ENCODE results near the gene TBX2. TPM values are rescaled to one million over a fixed set of nuclear protein-coding genes. Genes with fewer than 3 reads are reported as not detected.

Gene TBX2
- total and polyA plus RNA-seq, 2 of the 13 experiments (the other 11 are each of a cell fraction or from before 2014, with no cell fraction given) = 2.8 to 15.3 TPM

- WGBS (ENCODE audit: low lambda C conversion rate) = 67% methylated on average over 6 of the region's 6 CpGs
- in situ Hi-C loops (cut with HindIII; ENCODE audit: extremely low pct_ligation_motif_present, low pct_unique_long_range_greater_than_20kb) = no loop called here
- POLR2A ChIA-PET = no interaction called here
Observed at GRCh38 chr17:61444831-61445230, 45.2 kb downstream of the TBX2 start.

More at GRCh38 chr17:61444831-61445230, 45.2 kb downstream of the TBX2 start:
- Histone ChIP-seq H3K79me2 (ENCODE audit: insufficient read depth, low read length) (no peaks in the 10 kb centered on the region), H3K9me3 (ENCODE audit: low read length) (no peaks in the 10 kb centered on the region), H4K20me1 (ENCODE audit: insufficient read depth, low read length) (no peaks in the 10 kb centered on the region), H3K27me3 (ENCODE audit: control insufficient read depth in 1 of 2, insufficient read depth in 2 of 2, low read length in 2 of 2) (no peaks in the 10 kb centered on the region), H3K36me3 (replicated peaks in 1 of 2; ENCODE audit: control insufficient read depth in 1 of 2, insufficient read depth in 2 of 2, low read length in 2 of 2) (no peaks in the 10 kb centered on the region), H3K27ac (ENCODE audit: extremely low read length, insufficient read depth, low read length) (no peak overlapping the region), H3K9ac (ENCODE audit: insufficient read depth, low read depth, low read length) (no peak overlapping the region), H2AFZ (ENCODE audit: low read length) (no peak overlapping the region), H3K4me1 (ENCODE audit: insufficient read depth, low read length) (peaks cover 15% of the 10 kb centered on the region), H3K4me2 (ENCODE audit: low read depth, low read length) (no peak overlapping the region), H3K4me3 (replicated peaks in 1 of 3; ENCODE audit: insufficient read depth in 1 of 3, low read depth in 2 of 3, low read length in 3 of 3) (no peak overlapping the region)
- DNase-seq (ENCODE audit: low spot score) (no peak), ATAC-seq (no peak; the same call in 2 of the 3 replicates), FAIRE-seq (no peak)
- CTCF ChIA-PET (ENCODE audit: low intra/inter-chr PET ratio, low total read pairs) = no interaction called here
- TF ChIP-seq ZSCAN29 (CRISPR knock-in tag; conservative IDR thresholded peaks at IDR 0.05) (no peak), PRDM10 (CRISPR knock-in tag; IDR thresholded peaks at IDR 0.05; ENCODE audit: low read depth) (no peak), ZNF550 (CRISPR knock-in tag; IDR thresholded peaks at IDR 0.05; ENCODE audit: borderline replicate concordance) (no peak), CREB1 (IDR thresholded peaks at IDR 0.05) (no peak), CREB1 (CRISPR knock-in tag; IDR thresholded peaks at IDR 0.05) (no peak), ZFP1 (CRISPR knock-in tag; IDR thresholded peaks at IDR 0.05) (no peak), MXI1 (IDR thresholded peaks at IDR 0.05; ENCODE audit: borderline replicate concordance, low read depth, low read length) (no peak), ZFP37 (CRISPR knock-in tag; IDR thresholded peaks at IDR 0.05; ENCODE audit: borderline replicate concordance) (no peak), DRAP1 (CRISPR knock-in tag; IDR thresholded peaks at IDR 0.05) (no peak), NR2C2 (CRISPR knock-in tag; IDR thresholded peaks at IDR 0.05; ENCODE audit: borderline replicate concordance) (no peak), ZBTB20 (CRISPR knock-in tag; IDR thresholded peaks at IDR 0.05; ENCODE audit: borderline replicate concordance, low read depth) (no peak), ZNF737 (CRISPR knock-in tag; IDR thresholded peaks at IDR 0.05; ENCODE audit: borderline replicate concordance) (no peak), ZNF564 (CRISPR knock-in tag; IDR thresholded peaks at IDR 0.05) (no peak), TRIM24 (CRISPR knock-in tag; IDR thresholded peaks at IDR 0.05) (no peak), ZNF235 (CRISPR knock-in tag; IDR thresholded peaks at IDR 0.05; ENCODE audit: borderline replicate concordance) (no peak), ZNF205 (CRISPR knock-in tag; IDR thresholded peaks at IDR 0.05) (no peak), ZNF274 (CRISPR knock-in tag; IDR thresholded peaks at IDR 0.05) (no peak)
- intact Hi-C loops (cut with micrococcal nuclease; ENCODE audit: unreplicated experiment) = no loop called here
- no TSS peak for BruUV-seq (replicated peaks)
